GM19372 (cell line): ENCODE results near the gene MRM2.

Experiments
- ATAC-seq: cut with Tn5 transposase; IDR thresholded peaks from one replicate; pipeline ENCODE4 v1.9.1; 2021; ENCODE audit warnings: mild to moderate bottlenecking, low read depth, moderate library complexity; ENCODE audit not compliant: unreplicated experiment

Gene MRM2

GRCh38 chr7:2209146-2209960, 32.7 kb downstream of the MRM2 start:
- ATAC-seq = peak; percentile 70

GRCh38 chr7:2208712-2209111, 33.3 kb downstream of the MRM2 start:
- no peak for ATAC-seq

DNA sequence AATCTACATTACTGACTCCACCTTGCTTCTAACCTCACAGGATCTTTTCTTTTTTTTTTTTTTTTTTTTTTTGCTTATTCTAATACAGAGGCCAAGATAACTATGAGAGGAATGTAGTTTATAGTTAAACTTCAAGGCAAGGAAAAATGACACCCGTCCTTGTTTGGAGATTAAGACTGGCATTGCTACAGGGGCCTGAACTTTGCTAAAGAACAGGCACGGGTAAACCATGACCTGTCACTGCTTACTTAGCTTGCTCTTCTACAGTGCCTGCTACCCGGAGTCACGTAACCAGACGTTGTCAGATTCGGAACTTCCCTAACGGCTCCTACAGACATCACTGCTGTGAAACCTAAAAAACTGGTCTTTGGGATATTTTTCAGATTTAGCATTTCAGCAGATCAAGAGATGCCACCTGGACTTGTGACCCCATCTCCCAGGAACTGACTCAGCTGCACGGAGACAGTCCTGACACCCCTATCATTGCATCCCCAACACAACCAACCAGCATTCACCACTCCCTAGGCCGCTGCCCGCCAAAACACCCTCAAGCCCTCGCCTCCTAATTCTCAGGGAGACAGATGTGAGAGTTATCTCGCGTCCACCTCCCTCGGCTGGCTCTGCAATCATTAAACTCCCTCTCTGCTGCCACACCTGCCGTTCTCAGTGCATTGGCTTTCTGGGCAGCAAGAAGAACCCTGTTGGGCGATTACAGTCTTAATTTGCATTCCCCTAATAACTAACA, 36.8 kb downstream of the MRM2 start:
- ATAC-seq = no peak

- no peak for ATAC-seq
These were observed 37.6 kb downstream of the MRM2 start for GRCh38 chr7:2204446-2204845.

DNA sequence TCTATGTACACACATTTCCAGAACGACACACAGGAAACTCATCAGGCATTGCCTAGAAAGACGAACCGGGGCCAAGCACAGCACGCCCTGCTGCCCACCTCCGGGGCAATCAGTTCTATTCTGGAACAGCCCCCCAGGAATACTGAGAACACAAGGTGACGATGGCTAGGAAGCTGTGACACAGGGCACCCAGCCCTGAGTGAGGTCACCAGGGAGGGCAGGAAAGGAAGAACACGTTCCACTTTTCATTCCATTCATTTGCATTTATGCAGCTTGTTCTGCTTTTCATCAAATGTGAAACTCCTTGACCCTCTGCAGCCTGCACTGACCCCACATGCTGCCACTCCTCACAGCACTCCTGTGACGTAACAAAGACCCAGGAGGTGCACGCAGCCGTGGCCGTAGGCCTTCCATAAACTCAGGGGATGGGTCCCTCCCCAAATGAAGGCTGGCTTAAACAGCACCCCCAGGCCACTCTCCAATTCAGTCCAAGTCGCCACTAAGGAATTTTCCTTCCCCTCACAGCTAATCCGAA, 38.2 kb downstream of the MRM2 start:
- no peak for ATAC-seq

- no peak for ATAC-seq
These were observed 38.9 kb downstream of the MRM2 start for GRCh38 chr7:2202901-2203765.

GRCh38 chr7:2202361-2202761, 39.6 kb downstream of the MRM2 start:
- ATAC-seq = no peak

DNA sequence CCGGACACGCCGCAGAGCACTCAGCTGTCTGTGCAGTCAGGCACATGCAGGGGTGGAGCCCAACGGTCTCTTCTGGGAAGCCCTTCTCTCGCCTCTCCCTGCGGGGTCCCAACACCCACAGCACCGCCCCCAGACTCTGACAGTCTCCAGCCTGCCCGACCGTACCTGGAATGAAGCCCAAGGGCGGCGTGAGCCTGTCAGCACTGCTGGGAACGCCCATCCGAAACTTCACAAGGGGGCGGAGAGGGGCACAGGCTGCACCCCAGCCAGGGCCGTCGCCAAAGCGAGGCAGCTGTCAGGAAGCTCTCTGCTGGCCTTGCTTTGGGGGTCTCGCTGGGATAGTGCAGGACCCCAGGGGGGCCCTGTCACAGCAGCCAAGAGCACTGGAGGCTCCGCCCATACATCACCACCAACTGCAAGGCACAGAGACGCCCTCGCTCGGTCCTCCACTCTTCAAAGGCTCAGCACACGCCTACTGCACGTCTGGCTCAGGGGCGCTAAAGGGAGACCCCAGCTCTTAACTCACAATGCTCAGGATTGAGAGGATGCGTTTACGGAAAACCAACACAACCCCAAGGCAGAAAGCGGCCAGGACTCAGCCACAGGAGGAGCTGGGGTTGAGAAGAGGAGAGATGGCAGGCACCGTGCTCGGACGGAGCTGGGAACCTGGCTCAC, 40.2 kb downstream of the MRM2 start:
- ATAC-seq = no peak

- ATAC-seq = no peak
These were observed 40.9 kb downstream of the MRM2 start for GRCh38 chr7:2201128-2201527.

DNA sequence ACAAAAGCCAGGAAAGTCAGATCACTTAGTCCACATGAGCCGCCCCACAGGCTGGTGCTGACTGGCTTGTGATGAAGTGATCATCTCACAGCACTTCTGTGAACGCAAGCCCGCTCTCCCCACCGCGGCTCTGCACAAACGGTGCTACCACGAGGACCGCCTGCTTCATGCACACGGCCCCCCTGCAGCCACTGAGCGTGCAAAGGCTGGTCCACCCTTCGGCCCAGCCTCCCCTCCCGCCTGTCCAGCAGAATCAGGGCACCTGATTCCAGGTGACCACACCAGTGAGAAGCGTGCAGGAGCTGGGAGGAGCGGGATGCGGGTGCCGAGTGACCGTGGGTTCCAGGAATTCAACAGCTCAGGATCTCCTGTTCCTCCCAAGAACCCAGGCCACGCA, 41.4 kb downstream of the MRM2 start:
- ATAC-seq = no peak

DNA sequence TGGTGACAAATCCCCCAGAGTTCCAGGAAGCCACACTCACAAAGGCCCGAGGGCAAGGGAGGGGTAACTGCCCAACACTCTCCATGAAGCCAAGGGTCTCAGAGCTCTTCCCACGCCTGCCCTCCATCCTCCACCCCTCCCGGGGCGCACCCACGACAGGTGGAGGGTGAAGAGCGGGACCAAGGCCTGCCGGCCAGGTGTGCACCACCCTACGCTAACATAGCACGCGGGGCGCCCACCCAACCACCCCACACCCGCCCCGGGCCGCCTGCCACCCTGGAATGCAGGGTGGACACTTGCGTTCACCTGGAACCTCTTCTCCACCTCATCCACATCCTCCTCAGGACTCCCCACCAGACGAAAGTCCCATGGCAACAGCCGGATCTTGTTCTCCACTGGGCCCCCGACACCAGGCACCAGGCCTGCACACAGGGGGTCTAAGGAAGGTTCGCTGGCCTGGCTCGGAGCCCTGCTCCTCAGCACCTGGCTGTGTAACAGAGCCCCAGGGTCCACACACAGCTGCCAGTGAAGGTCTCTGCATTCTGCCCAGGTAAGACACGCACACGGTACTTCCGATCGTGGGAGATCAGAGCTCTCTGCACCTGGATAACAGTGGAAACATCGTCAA, 41.9 kb downstream of the MRM2 start:
- ATAC-seq = no peak

GRCh38 chr7:2199528-2199927, 42.5 kb downstream of the MRM2 start:
- no peak for ATAC-seq

DNA sequence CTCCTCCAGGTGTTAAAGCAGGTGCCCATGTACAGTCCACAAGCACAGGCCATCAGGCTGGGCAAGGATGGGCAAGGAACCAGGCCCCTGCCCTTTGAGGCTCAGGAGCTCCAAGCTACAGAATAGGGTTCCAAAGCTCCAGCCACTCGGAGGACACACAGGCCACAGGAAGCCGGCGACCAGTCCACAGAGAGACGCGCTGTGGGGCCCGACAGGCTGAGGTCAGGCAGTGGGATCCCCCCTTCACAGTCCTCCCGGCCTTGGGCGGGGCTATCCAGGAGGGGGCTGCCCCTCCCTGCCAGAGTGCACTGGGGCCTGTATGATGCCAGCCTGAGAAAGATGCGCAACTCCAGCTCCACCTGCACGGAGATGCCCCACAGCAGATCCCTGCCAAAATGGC, 43.2 kb downstream of the MRM2 start:
- ATAC-seq = no peak

DNA sequence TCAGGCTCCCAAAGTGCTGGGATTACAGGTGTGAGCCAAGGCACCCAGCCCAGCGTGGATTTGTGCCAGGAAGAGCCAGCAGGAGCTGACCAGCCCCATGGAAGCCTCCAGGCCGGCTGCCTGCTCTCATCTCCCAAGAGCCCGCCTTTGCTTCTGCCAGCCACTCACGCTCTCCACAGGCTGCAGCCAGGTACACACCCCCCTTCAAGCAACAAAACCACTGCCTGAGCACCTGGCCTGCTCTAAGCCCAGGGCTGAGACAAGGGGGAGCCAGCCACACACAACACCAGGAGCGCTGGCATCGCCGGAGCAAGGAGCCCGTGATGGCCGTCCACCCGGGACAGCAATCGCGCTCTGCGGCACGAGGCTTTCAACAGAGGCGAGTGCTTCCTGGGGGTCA, 43.8 kb downstream of the MRM2 start:
- ATAC-seq = no peak

DNA sequence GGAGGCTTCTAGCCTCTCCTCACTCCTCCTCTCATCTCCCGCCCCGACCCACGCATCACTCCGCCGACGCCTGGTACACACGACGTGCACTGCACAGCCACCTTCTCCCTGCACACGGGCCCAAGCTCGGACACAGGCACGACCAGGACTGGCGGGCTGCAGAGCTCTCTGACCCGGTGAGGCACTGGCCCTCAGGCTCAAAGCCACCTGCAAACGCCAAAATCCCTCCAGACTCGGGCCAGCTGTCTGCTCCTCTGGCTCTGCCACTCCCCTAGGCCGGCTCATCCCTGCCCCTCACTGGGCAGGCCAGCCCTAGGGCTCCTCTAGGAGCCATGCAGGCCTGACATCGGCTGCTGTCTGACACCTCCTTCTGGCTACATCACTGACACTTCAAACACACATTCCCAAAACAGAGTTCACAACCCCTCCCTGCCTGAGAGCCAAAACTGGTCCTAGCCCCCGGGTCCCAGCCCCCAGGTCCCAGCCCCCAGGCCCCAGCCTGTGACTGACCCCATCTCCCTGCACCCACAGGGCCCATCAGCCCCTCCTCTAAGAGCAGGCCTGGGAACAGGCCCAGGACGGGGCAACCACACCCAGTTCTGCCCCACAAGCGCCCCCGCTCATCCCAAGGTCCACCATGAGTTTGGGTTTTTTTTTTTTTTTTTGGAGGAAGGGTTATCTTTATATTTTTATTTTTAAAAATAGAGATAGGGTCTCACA, 44.4 kb downstream of the MRM2 start:
- ATAC-seq = no peak

- ATAC-seq = no peak
These were observed 45.3 kb downstream of the MRM2 start for GRCh38 chr7:2196381-2197378.

- ATAC-seq = no peak
These were observed 46.4 kb downstream of the MRM2 start for GRCh38 chr7:2195400-2196246.
